ENCODE data around the gene CPLX3.

DNA sequence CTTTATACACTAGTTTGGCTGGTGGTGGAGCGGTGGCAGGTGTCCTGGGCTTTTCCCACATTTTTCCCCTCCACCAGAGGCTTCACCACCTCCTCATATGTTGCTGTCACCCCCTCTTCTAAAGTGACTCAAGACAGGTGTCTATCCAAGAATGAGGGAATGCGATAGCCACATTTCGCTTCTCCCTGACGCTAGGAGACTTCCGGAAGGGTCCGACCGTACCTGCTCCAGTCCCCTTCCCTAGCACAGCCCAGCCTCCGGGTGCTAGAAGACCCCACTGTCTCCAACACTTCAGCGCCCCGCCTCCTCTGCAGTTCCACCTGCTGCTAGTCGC, 46.2 kb downstream of the CPLX3 start:
- TF ChIP-seq, protein P1, sequence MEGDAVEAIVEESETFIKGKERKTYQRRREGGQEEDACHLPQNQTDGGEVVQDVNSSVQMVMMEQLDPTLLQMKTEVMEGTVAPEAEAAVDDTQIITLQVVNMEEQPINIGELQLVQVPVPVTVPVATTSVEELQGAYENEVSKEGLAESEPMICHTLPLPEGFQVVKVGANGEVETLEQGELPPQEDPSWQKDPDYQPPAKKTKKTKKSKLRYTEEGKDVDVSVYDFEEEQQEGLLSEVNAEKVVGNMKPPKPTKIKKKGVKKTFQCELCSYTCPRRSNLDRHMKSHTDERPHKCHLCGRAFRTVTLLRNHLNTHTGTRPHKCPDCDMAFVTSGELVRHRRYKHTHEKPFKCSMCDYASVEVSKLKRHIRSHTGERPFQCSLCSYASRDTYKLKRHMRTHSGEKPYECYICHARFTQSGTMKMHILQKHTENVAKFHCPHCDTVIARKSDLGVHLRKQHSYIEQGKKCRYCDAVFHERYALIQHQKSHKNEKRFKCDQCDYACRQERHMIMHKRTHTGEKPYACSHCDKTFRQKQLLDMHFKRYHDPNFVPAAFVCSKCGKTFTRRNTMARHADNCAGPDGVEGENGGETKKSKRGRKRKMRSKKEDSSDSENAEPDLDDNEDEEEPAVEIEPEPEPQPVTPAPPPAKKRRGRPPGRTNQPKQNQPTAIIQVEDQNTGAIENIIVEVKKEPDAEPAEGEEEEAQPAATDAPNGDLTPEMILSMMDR (IDR thresholded peaks at IDR 0.05), result no peak
- no peak for TF ChIP-seq POLR2AphosphoS5 (IDR thresholded peaks at IDR 0.05)

Data from upper lobe of left lung (tissue), 4 donors.